ENCODE data around the gene PDX1. TPM values are rescaled to one million over a fixed set of nuclear protein-coding genes. Genes with fewer than 3 reads are reported as not detected.

PDX1 gene
- total RNA-seq = not detected

GRCh38 chr13:27919934-27920676 lies at the start of gene PDX1:
TSS of gene PDX1 (plus strand) at chr13:27920000. CDS start at chr13:27920139, 139 bp downstream.
- Mint-ChIP-seq H3K4me3 (peak within 1 kb of the TSS; percentile 49), H3K27ac (peak within 1 kb of the TSS; percentile 36), H3K4me1 (peaks cover 15% of the 10 kb centered on the region), H3K9me3 (no peaks in the 10 kb centered on the region), H3K27me3 (peaks cover 82% of the 10 kb centered on the region), H3K36me3 (ENCODE audit: low read depth) (peaks cover 6% of the 10 kb centered on the region)
- POLR2A ChIA-PET = no interaction called here
- CTCF ChIA-PET = interaction anchor here (1.3 to 1.9 kb wide), 5 partner anchors 34 to 125 kb away, joined by 3 to 8 read pairs (median 6); no protein-coding TSS in a partner anchor
- no peak for DNase-seq

- CTCF ChIA-PET = no interaction called here
- Mint-ChIP-seq H3K27me3 (peaks cover 42% of the 10 kb centered on the region), H3K4me3 (no peak overlapping the region)
These were observed 41.5 kb upstream of the PDX1 start for GRCh38 chr13:27878274-27878673.

GRCh38 chr13:27889471-27889870 lies 30.3 kb upstream of the PDX1 start:
- no peaks in the 10 kb centered on the region for H3K4me1 Mint-ChIP-seq
- ChIA-PET POLR2A (no interaction called here), CTCF (interaction anchor here (1.1 kb wide), 1 partner anchor 14 kb away, joined by 3 read pairs; no protein-coding TSS in a partner anchor)
- no peaks in the 10 kb centered on the region for H3K36me3 Mint-ChIP-seq (ENCODE audit: low read depth)
- no peaks in the 10 kb centered on the region for H3K9me3 Mint-ChIP-seq
- H3K27me3 Mint-ChIP-seq = peaks cover 52% of the 10 kb centered on the region
- H3K27ac Mint-ChIP-seq = no peak overlapping the region
- DNase-seq = no peak
- H3K4me3 Mint-ChIP-seq = no peak overlapping the region

More at GRCh38 chr13:27878274-27878673, 41.5 kb upstream of the PDX1 start:
- no peaks in the 10 kb centered on the region for H3K36me3 Mint-ChIP-seq (ENCODE audit: low read depth)
- no peaks in the 10 kb centered on the region for H3K9me3 Mint-ChIP-seq
- H3K27ac Mint-ChIP-seq = no peak overlapping the region
- POLR2A ChIA-PET = no interaction called here
- DNase-seq = no peak
- H3K4me1 Mint-ChIP-seq = no peaks in the 10 kb centered on the region

GRCh38 chr13:27896726-27897125 lies 23.1 kb upstream of the PDX1 start:
- Mint-ChIP-seq H3K36me3 (ENCODE audit: low read depth) (no peaks in the 10 kb centered on the region), H3K4me3 (no peak overlapping the region), H3K27ac (no peak overlapping the region), H3K9me3 (no peaks in the 10 kb centered on the region), H3K4me1 (no peaks in the 10 kb centered on the region), H3K27me3 (peaks cover 56% of the 10 kb centered on the region)
- CTCF ChIA-PET = no interaction called here
- POLR2A ChIA-PET = no interaction called here
- DNase-seq = no peak

- Mint-ChIP-seq H3K36me3 (ENCODE audit: low read depth) (no peaks in the 10 kb centered on the region), H3K9me3 (no peaks in the 10 kb centered on the region), H3K27ac (no peak overlapping the region), H3K4me1 (no peaks in the 10 kb centered on the region), H3K4me3 (no peak overlapping the region), H3K27me3 (peaks cover 41% of the 10 kb centered on the region)
- POLR2A ChIA-PET = no interaction called here
- DNase-seq = no peak
- CTCF ChIA-PET = interaction anchor here (1.5 kb wide), 1 partner anchor 15 kb away, joined by 3 read pairs; no protein-coding TSS in a partner anchor
These were observed 15.1 kb upstream of the PDX1 start for GRCh38 chr13:27904719-27905118.

GRCh38 chr13:27905650-27906049 lies 14.2 kb upstream of the PDX1 start:
- H3K36me3 Mint-ChIP-seq (ENCODE audit: low read depth) = no peaks in the 10 kb centered on the region
- H3K4me3 Mint-ChIP-seq = no peak overlapping the region
- no peaks in the 10 kb centered on the region for H3K9me3 Mint-ChIP-seq
- no peak for DNase-seq
- ChIA-PET POLR2A (no interaction called here), CTCF (no interaction called here)
- H3K27me3 Mint-ChIP-seq = peaks cover 45% of the 10 kb centered on the region
- H3K27ac Mint-ChIP-seq = no peak overlapping the region
- H3K4me1 Mint-ChIP-seq = no peaks in the 10 kb centered on the region

- H3K27ac Mint-ChIP-seq = no peak overlapping the region
- no peak overlapping the region for H3K4me3 Mint-ChIP-seq
- no peak for DNase-seq
- no peaks in the 10 kb centered on the region for H3K36me3 Mint-ChIP-seq (ENCODE audit: low read depth)
- H3K4me1 Mint-ChIP-seq = no peaks in the 10 kb centered on the region
- CTCF ChIA-PET = no interaction called here
- H3K9me3 Mint-ChIP-seq = no peaks in the 10 kb centered on the region
- POLR2A ChIA-PET = no interaction called here
- H3K27me3 Mint-ChIP-seq = peaks cover 38% of the 10 kb centered on the region
These were observed 12.5 kb upstream of the PDX1 start for GRCh38 chr13:27907121-27907787.

GRCh38 chr13:27909378-27909777 lies 10.4 kb upstream of the PDX1 start:
- ChIA-PET POLR2A (interaction anchor here (0.6 kb wide), 1 partner anchor 32 kb away, joined by 3 read pairs; no protein-coding TSS in a partner anchor), CTCF (no interaction called here)
- H3K27ac Mint-ChIP-seq = no peak overlapping the region
- H3K4me3 Mint-ChIP-seq = no peak overlapping the region
- peaks cover 46% of the 10 kb centered on the region for H3K27me3 Mint-ChIP-seq
- no peaks in the 10 kb centered on the region for H3K9me3 Mint-ChIP-seq
- no peaks in the 10 kb centered on the region for H3K36me3 Mint-ChIP-seq (ENCODE audit: low read depth)
- no peak for DNase-seq
- H3K4me1 Mint-ChIP-seq = no peaks in the 10 kb centered on the region

- ChIA-PET CTCF (interaction anchor here (0.6 to 0.9 kb wide), 2 partner anchors 17 to 449 kb away, joined by 3 to 4 read pairs; no protein-coding TSS in a partner anchor), POLR2A (no interaction called here)
- no peak overlapping the region for H3K4me3 Mint-ChIP-seq
- no peaks in the 10 kb centered on the region for H3K9me3 Mint-ChIP-seq
- peaks cover 58% of the 10 kb centered on the region for H3K27me3 Mint-ChIP-seq
- no peak for DNase-seq
- no peaks in the 10 kb centered on the region for H3K4me1 Mint-ChIP-seq
- no peak overlapping the region for H3K27ac Mint-ChIP-seq
- no peaks in the 10 kb centered on the region for H3K36me3 Mint-ChIP-seq (ENCODE audit: low read depth)
These were observed 8.3 kb upstream of the PDX1 start for GRCh38 chr13:27911521-27911920.

- CTCF ChIA-PET = no interaction called here
- POLR2A ChIA-PET = no interaction called here
These were observed 6.6 kb upstream of the PDX1 start for GRCh38 chr13:27913160-27913559.

GRCh38 chr13:27915301-27916207 lies 4.2 kb upstream of the PDX1 start:
- ChIA-PET CTCF (interaction anchor here (0.8 to 2.1 kb wide), 5 partner anchors 13 to 62 kb away, joined by 3 to 8 read pairs (median 4); no protein-coding TSS in a partner anchor), POLR2A (no interaction called here)
- Mint-ChIP-seq H3K27me3 (peaks cover 70% of the 10 kb centered on the region), H3K27ac (no peak overlapping the region), H3K4me1 (peaks cover 10% of the 10 kb centered on the region), H3K36me3 (ENCODE audit: low read depth) (peaks cover 5% of the 10 kb centered on the region), H3K4me3 (no peak overlapping the region), H3K9me3 (no peaks in the 10 kb centered on the region)
- DNase-seq = no peak

More at GRCh38 chr13:27913160-27913559, 6.6 kb upstream of the PDX1 start:
- Mint-ChIP-seq H3K9me3 (no peaks in the 10 kb centered on the region), H3K27ac (no peak overlapping the region), H3K27me3 (peaks cover 67% of the 10 kb centered on the region), H3K36me3 (ENCODE audit: low read depth) (no peaks in the 10 kb centered on the region), H3K4me1 (peaks cover 4% of the 10 kb centered on the region), H3K4me3 (no peak overlapping the region)
- no peak for DNase-seq

GRCh38 chr13:27917121-27917947 lies 2.5 kb upstream of the PDX1 start:
- Mint-ChIP-seq H3K27ac (peak overlapping the region; percentile 62), H3K4me3 (peak overlapping the region; percentile 26), H3K4me1 (peaks cover 15% of the 10 kb centered on the region), H3K27me3 (peaks cover 76% of the 10 kb centered on the region), H3K36me3 (ENCODE audit: low read depth) (peaks cover 6% of the 10 kb centered on the region), H3K9me3 (no peaks in the 10 kb centered on the region)
- DNase-seq = no peak
- CTCF ChIA-PET = no interaction called here
- POLR2A ChIA-PET = no interaction called here

All from activated CD4-positive, alpha-beta T cell treated with anti-CD3 and anti-CD28 coated beads, Interleukin-2, amount 10 ng/mL, durations not matched to agents 7 days and 5 days (primary cell).